GM19238 (cell line): ENCODE results near the gene FOXP3.
A peak's percentile ranks its signal among the peaks of the same experiment; 100 is the strongest.

Source experiments
- DNase-seq: peaks from one replicate; pipeline ENCODE4 v3.0.0; 2011; ENCODE audit warnings: low spot score; ENCODE audit not compliant: insufficient read length

FOXP3 gene

GRCh38 chrX:49276207-49276606, 11.7 kb upstream of the FOXP3 start:
- no peak for DNase-seq

- no peak for DNase-seq
Observed at GRCh38 chrX:49273181-49273727, 8.7 kb upstream of the FOXP3 start.

GRCh38 chrX:49272421-49272820, 7.9 kb upstream of the FOXP3 start:
- DNase-seq = no peak

GRCh38 chrX:49271341-49271740, 6.8 kb upstream of the FOXP3 start:
- no peak for DNase-seq

- no peak for DNase-seq
Observed at GRCh38 chrX:49270249-49270921, 5.9 kb upstream of the FOXP3 start.

- no peak for DNase-seq
Observed at GRCh38 chrX:49269767-49270248, 5.3 kb upstream of the FOXP3 start, which contains the start of gene PPP1R3F. PPP1R3F (plus strand) TSS chrX:49269793; CDS start chrX:49269870, 77 bp downstream.

- DNase-seq = peak; percentile 83
Observed at GRCh38 chrX:49269010-49269766, 4.7 kb upstream of the FOXP3 start.

GRCh38 chrX:49268702-49269009, 4.1 kb upstream of the FOXP3 start:
- no peak for DNase-seq

GRCh38 chrX:49266523-49267445, 2.3 kb upstream of the FOXP3 start:
- DNase-seq = no peak

GRCh38 chrX:49263631-49264030, 879 bp downstream of the FOXP3 start:
- no peak for DNase-seq

- no peak for DNase-seq
Observed at GRCh38 chrX:49262603-49263002, 1.9 kb downstream of the FOXP3 start.

- no peak for DNase-seq
Observed at GRCh38 chrX:49260221-49260985, 4.1 kb downstream of the FOXP3 start.

GRCh38 chrX:49258749-49259124, 5.8 kb downstream of the FOXP3 start:
- DNase-seq = no peak

GRCh38 chrX:49257846-49258748, 6.4 kb downstream of the FOXP3 start:
- DNase-seq = no peak

- DNase-seq = no peak
Observed at GRCh38 chrX:49257074-49257790, 7.3 kb downstream of the FOXP3 start.

- no peak for DNase-seq
Observed at GRCh38 chrX:49256268-49256995, 8.1 kb downstream of the FOXP3 start.

- DNase-seq = no peak
Observed at GRCh38 chrX:49254639-49255038, 9.9 kb downstream of the FOXP3 start.

GRCh38 chrX:49251325-49251724, 13.2 kb downstream of the FOXP3 start:
- DNase-seq = no peak
